Endothelial cell of umbilical vein (primary cell): ENCODE results near the gene RPS14. TPM values are rescaled to one million over a fixed set of nuclear protein-coding genes. Genes with fewer than 3 reads are reported as not detected.

ENCODE experiments used
- BruUV-seq: library from RNA; stranded (reverse); fragments of 400-500 nt; replicated peaks from 2 replicates; lab custom pipeline; 2021; lab: Mats Ljungman, UMichigan
- CTCF ChIA-PET: fragments of 300-600, 350-600 bp; sonication (Branson Sonifier 250); formaldehyde crosslinking; loops from one replicate; lab custom pipeline; 2021; ENCODE audit warnings: antibody characterized with exemption, inconsistent platforms; lab: Charles Lee
- POLR2A ChIA-PET: fragments of 300-600, 350-600 bp; sonication (Branson Sonifier 250); formaldehyde crosslinking; loops from one replicate; lab custom pipeline; 2021; ENCODE audit warnings: antibody characterized with exemption, inconsistent platforms; lab: Charles Lee
- DNase-seq: peaks from one replicate; pipeline ENCODE4 v3.0.0-alpha.2; 2011; ENCODE audit warnings: low read depth, low spot score
- FAIRE-seq: peaks from 2 replicates; lab custom pipeline; 2011; peaks lifted over from hg19 to GRCh38; lab: Jason Lieb, UNC
- H2AFZ ChIP-seq: 2 replicates; pipeline ENCODE4 v1.6.0; 2012; ENCODE audit warnings: low read depth, low read length, control low read depth, inconsistent platforms
- H3K27ac ChIP-seq: 2 replicates; pipeline ENCODE4 v1.5.1; 2011; ENCODE audit warnings: low read depth, mild to moderate bottlenecking, control low read depth, low read length, moderate library complexity; ENCODE audit not compliant: insufficient read depth
- H3K27me3 ChIP-seq, 2 experiments: 2 replicates each; pipeline versions ENCODE4 v1.6.0 to v1.6.1; 2011; ENCODE audit warnings: low read length in 2 of 2, mixed read lengths in 1 of 2; ENCODE audit not compliant: control insufficient read depth in 2 of 2, insufficient read depth in 2 of 2
- H3K36me3 ChIP-seq, 2 experiments: 2 replicates in 1 of 2; 3 replicates in 1 of 2; pipeline ENCODE4 v1.5.1; 2011; ENCODE audit warnings: low read length in 2 of 2, mild to moderate bottlenecking in 1 of 2, moderate library complexity in 1 of 2; ENCODE audit not compliant: control insufficient read depth in 2 of 2, insufficient read depth in 2 of 2; ENCODE audit errors: extremely low read depth in 1 of 2
- H3K4me1 ChIP-seq: 3 replicates; pipeline ENCODE4 v1.5.1; 2011; ENCODE audit warnings: mild to moderate bottlenecking, low read length; ENCODE audit not compliant: control insufficient read depth, insufficient read depth; ENCODE audit errors: extremely low read depth
- H3K4me2 ChIP-seq: 2 replicates; pipeline ENCODE4 v1.6.1; 2011; ENCODE audit warnings: low read length, control low read depth, mixed read lengths; ENCODE audit not compliant: insufficient read depth
- H3K4me3 ChIP-seq, 3 experiments: fragments of 200-600 bp in 1 of 3; sonication (generic), shearing (Covaris generic) in 1 of 3; replicated peaks in 1 of 3; 2 replicates each; pipeline ENCODE4 v1.5.1; 2011 to 2016; ENCODE audit warnings: control low read depth in 3 of 3, low read length in 3 of 3, mild to moderate bottlenecking in 2 of 3, inconsistent platforms in 1 of 3, low read depth in 1 of 3, moderate library complexity in 1 of 3; ENCODE audit not compliant: insufficient read depth in 1 of 3
- H3K79me2 ChIP-seq: 2 replicates; pipeline ENCODE4 v1.6.0; 2012; ENCODE audit warnings: low read length, inconsistent platforms; ENCODE audit not compliant: control insufficient read depth, insufficient read depth
- H3K9ac ChIP-seq: replicated peaks from 2 replicates; pipeline ENCODE3; 2011; ENCODE audit warnings: low read length, control low read depth; ENCODE audit not compliant: insufficient read depth; ENCODE audit errors: extremely low read depth
- H3K9me1 ChIP-seq: replicated peaks from 3 replicates; pipeline ENCODE4 v1.6.0; 2011; ENCODE audit warnings: mild to moderate bottlenecking, low read length; ENCODE audit not compliant: control insufficient read depth, insufficient read depth; ENCODE audit errors: extremely low read depth
- H3K9me3 ChIP-seq: replicated peaks from 2 replicates; pipeline ENCODE4 v1.5.1; 2012; ENCODE audit warnings: low read length, inconsistent platforms; ENCODE audit not compliant: control insufficient read depth, insufficient read depth
- H4K20me1 ChIP-seq: replicated peaks from 2 replicates; pipeline ENCODE3; 2011; ENCODE audit warnings: mild to moderate bottlenecking, low read length; ENCODE audit not compliant: control insufficient read depth, insufficient read depth; ENCODE audit errors: extremely low read depth
- EZH2 ChIP-seq: IDR thresholded peaks from 2 replicates; pipeline ENCODE4 v1.6.1; 2012; ENCODE audit warnings: borderline replicate concordance, low read depth, mild to moderate bottlenecking, moderate library complexity, low read length, inconsistent platforms; ENCODE audit not compliant: severe bottlenecking
- FOS ChIP-seq: IDR thresholded peaks from 2 replicates; pipeline ENCODE4 v1.6.1; 2011; ENCODE audit warnings: mild to moderate bottlenecking, low read length, moderate library complexity, borderline replicate concordance; ENCODE audit not compliant: insufficient read depth
- JUN ChIP-seq: IDR thresholded peaks from 2 replicates; pipeline ENCODE4 v1.6.1; 2011; ENCODE audit warnings: borderline replicate concordance, low read depth; ENCODE audit not compliant: insufficient read length, insufficient read depth
- MYC ChIP-seq: IDR thresholded peaks from one replicate; pipeline ENCODE4 v1.6.1; 2011; ENCODE audit warnings: mild to moderate bottlenecking, low read depth, low read length
- POLR2A ChIP-seq: IDR thresholded peaks from 2 replicates; pipeline ENCODE4 v1.6.1; 2012; ENCODE audit warnings: low read depth, mild to moderate bottlenecking, control low read depth, low read length
- POLR2AphosphoS5 ChIP-seq: IDR thresholded peaks from 2 replicates; pipeline ENCODE4 v1.6.1; 2012; ENCODE audit warnings: low read depth, mild to moderate bottlenecking, control low read depth, low read length, moderate library complexity; ENCODE audit not compliant: insufficient read depth
- dilution Hi-C: fragments of 300-500 bp; cut with MboI; formaldehyde crosslinking; loops from one replicate; pipeline ENCODE4 v1.15.0; 2019; ENCODE audit warnings: low sequenced_read_pairs; ENCODE audit not compliant: extremely low pct_ligation_motif_present
- intact Hi-C: fragments of 100-400 bp; cut with micrococcal nuclease; formaldehyde crosslinking; loops from one replicate; pipeline ENCODE4 v1.10.0; 2022
- polyA plus RNA-seq, 4 experiments: library from polyadenylated mRNA; depleted of rRNA in 3 of 4; stranded (reverse) in 3 of 4; unstranded in 1 of 4; fragments of >200 nt; gene quantifications; 2 replicates each; pipeline versions ENCODE4 v1.2.1 to v1.2.3, GENCODE V29; 2011 to 2012; ENCODE audit warnings: missing spikeins in 1 of 4
- total RNA-seq: library from RNA; stranded (reverse); gene quantifications from 2 replicates; pipeline ENCODE4 v1.2.3, GENCODE V29; 2021
- TF ChIP-seq, protein P1 (sequence below): IDR thresholded peaks from 2 replicates; pipeline ENCODE4 v1.6.1; 2011; ENCODE audit not compliant: insufficient read depth, insufficient read length

The RPS14 gene
- total and polyA plus RNA-seq, 2 donors (not counting 3 experiments of a cell fraction or from before 2014, with no cell fraction given), result 1,852 to 5,521 TPM

- FAIRE-seq (no peak), DNase-seq (no peak)
- dilution Hi-C loops (no loop called here), intact Hi-C loops (no loop called here)
- TF ChIP-seq MYC (no peak), JUN (no peak), FOS (no peak), POLR2A (no peak), EZH2 (no peak)
- TF ChIP-seq, protein P1, sequence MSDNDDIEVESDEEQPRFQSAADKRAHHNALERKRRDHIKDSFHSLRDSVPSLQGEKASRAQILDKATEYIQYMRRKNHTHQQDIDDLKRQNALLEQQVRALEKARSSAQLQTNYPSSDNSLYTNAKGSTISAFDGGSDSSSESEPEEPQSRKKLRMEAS, result no peak
- H3K9me3 ChIP-seq, result no peaks in the 10 kb centered on the region
- H3K27ac ChIP-seq, result no peak overlapping the region
- H3K9ac ChIP-seq, result no peak overlapping the region
- H3K36me3 ChIP-seq, result no peaks in the 10 kb centered on the region
- no peak overlapping the region for H3K4me2 ChIP-seq
- CTCF ChIA-PET, result interaction anchor here (1.1 kb wide), 1 partner anchor 30 kb away, joined by 3 read pairs; no protein-coding TSS in a partner anchor
- POLR2A ChIA-PET, result no interaction called here
- H4K20me1 ChIP-seq, result no peaks in the 10 kb centered on the region
- BruUV-seq, result no TSS peak
- H3K4me3 ChIP-seq, result no peak overlapping the region
- H2AFZ ChIP-seq, result no peak overlapping the region
- H3K27me3 ChIP-seq, result no peaks in the 10 kb centered on the region
- no peaks in the 10 kb centered on the region for H3K9me1 ChIP-seq
- H3K79me2 ChIP-seq, result no peaks in the 10 kb centered on the region
- H3K4me1 ChIP-seq, result peaks cover 4% of the 10 kb centered on the region
Measured at GRCh38 chr5:150406103-150406722, 43.3 kb downstream of the RPS14 start.

DNA sequence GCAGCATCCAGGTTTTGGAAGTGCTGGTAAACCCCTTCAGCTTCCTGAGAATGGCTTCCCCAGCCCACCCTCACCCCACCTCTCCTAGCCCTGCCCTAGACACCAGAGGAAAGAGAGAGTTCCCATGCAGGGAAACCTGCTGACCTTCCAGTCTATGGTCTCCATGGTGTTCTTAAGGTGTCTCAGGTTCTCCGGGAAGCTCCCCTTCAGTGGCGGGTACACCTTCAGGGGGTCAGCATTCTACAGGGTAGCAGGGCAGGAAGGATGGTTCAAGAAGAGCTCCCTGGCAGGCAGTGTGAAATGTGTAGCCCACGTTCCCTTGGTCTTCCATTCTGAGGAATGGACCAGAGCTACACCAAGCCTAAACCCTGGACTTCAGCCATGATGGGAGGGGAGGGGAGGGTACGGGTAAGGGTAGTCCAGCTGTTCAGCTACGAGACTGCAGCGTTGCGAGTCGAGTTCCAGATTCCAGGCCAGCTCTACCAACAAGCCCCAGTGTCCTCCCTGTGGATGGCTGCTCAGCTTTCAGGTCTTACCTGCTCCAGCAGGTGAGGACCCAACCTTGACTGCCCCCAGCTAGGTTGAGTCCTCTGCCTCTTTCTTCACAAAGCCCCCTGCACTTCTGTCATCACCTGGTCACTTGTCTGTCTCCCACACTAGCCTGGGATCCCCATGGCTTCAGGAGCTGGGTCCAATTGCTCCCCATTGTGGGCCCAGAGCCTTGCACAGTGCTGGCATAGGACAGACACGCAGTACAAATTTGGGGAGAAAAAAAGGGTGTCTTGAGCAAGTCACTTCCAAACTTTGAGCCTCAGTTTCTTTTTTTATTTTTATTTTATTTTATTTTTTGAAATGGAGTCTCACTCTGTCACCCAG, 44.4 kb downstream of the RPS14 start:
- CTCF ChIA-PET, result no interaction called here
- no TSS peak for BruUV-seq
- Histone ChIP-seq H4K20me1 (no peaks in the 10 kb centered on the region), H3K4me2 (no peak overlapping the region), H3K36me3 (peaks cover 0 to 5% of the 10 kb centered on the region in 2 experiments), H3K27ac (no peak overlapping the region), H3K27me3 (no peaks in the 10 kb centered on the region), H3K9ac (no peak overlapping the region), H3K79me2 (no peaks in the 10 kb centered on the region), H3K4me3 (no peak overlapping the region), H3K9me3 (no peaks in the 10 kb centered on the region), H3K4me1 (peaks cover 3% of the 10 kb centered on the region), H2AFZ (no peak overlapping the region), H3K9me1 (no peaks in the 10 kb centered on the region)
- dilution Hi-C loops (no loop called here), intact Hi-C loops (no loop called here)
- FAIRE-seq (no peak), DNase-seq (no peak)
- TF ChIP-seq POLR2AphosphoS5, result no peak
- TF ChIP-seq, protein P1, result no peak
- TF ChIP-seq MYC, result no peak
- no peak for TF ChIP-seq EZH2
- POLR2A ChIA-PET, result no interaction called here
